HL-60 (cell line): ENCODE measurements around the gene MAEA.

Experiments
- POLR2AphosphoS5 ChIP-seq: IDR thresholded peaks from 2 replicates; pipeline ENCODE4 v1.6.1; 2012; ENCODE audit warnings: low read depth
- TF ChIP-seq, protein P1 (sequence below): IDR thresholded peaks from one replicate; pipeline ENCODE4 v1.5.1; 2011; ENCODE audit warnings: low read length, control low read depth, inconsistent platforms; ENCODE audit not compliant: insufficient read depth

DNA sequence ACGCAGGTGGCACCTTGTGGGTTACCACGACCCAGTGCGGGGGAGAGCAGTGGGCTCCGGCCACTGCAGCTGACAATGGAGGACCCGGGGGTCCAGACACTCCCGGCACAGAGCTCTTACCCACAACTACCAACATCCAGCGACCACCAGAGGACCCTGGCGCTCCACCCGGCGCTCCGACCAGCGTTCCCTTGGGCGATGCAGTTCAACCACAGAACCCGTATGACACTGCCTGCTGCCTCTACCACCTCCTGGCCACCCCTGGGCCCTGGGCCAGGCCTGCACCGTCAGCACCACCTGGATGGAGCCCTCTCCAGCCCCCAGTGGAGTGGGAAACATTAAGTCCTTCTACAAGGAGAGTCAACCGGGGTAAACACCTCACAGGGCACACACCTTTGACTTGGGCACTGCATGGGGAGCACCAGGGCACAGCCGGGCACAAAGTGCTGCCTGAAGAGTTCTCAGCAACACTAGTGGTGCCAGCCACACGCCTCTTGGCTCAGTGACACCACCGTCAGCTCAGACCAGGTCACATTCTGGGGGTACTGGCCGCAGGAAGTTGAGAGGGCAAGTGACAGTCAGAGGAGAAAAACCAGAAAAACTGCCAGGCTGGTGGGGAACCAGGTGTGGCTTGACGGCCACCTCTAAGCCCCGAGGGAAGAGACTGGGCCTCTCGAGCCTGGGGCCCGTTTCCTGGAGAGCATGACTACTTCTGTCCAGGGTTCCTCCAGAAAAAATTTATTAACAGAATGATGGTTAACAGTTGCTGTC is 43.4 kb upstream of the MAEA start:
- TF ChIP-seq, protein P1, sequence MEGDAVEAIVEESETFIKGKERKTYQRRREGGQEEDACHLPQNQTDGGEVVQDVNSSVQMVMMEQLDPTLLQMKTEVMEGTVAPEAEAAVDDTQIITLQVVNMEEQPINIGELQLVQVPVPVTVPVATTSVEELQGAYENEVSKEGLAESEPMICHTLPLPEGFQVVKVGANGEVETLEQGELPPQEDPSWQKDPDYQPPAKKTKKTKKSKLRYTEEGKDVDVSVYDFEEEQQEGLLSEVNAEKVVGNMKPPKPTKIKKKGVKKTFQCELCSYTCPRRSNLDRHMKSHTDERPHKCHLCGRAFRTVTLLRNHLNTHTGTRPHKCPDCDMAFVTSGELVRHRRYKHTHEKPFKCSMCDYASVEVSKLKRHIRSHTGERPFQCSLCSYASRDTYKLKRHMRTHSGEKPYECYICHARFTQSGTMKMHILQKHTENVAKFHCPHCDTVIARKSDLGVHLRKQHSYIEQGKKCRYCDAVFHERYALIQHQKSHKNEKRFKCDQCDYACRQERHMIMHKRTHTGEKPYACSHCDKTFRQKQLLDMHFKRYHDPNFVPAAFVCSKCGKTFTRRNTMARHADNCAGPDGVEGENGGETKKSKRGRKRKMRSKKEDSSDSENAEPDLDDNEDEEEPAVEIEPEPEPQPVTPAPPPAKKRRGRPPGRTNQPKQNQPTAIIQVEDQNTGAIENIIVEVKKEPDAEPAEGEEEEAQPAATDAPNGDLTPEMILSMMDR, result no peak
- no peak for TF ChIP-seq POLR2AphosphoS5
